Ishikawa (cell line): ENCODE results near the gene VWF.

Experiments
- CEBPB ChIP-seq: IDR thresholded peaks from 2 replicates; pipeline ENCODE4 v1.6.1; 2012
- CREB1 ChIP-seq: IDR thresholded peaks from 2 replicates; pipeline ENCODE4 v1.6.1; 2012; ENCODE audit warnings: low read depth
- EGR1 ChIP-seq: IDR thresholded peaks from 2 replicates; pipeline ENCODE4 v1.6.1; 2012
- EP300 ChIP-seq: IDR thresholded peaks from 2 replicates; pipeline ENCODE4 v1.6.1; 2012; ENCODE audit warnings: borderline replicate concordance
- FOXM1 ChIP-seq: IDR thresholded peaks from 2 replicates; pipeline ENCODE4 v1.6.1; 2012; ENCODE audit warnings: low read depth, borderline replicate concordance
- NFIC ChIP-seq: IDR thresholded peaks from 2 replicates; pipeline ENCODE4 v1.6.1; 2012
- RAD21 ChIP-seq: IDR thresholded peaks from 2 replicates; pipeline ENCODE4 v1.6.1; 2012; ENCODE audit warnings: low read depth
- TAF1 ChIP-seq: IDR thresholded peaks from 2 replicates; pipeline ENCODE4 v1.6.1; 2012; ENCODE audit warnings: low read depth, mild to moderate bottlenecking
- TCF12 ChIP-seq: IDR thresholded peaks from 2 replicates; pipeline ENCODE4 v1.6.1; 2012; ENCODE audit warnings: low read depth
- TEAD4 ChIP-seq: IDR thresholded peaks from 2 replicates; pipeline ENCODE4 v1.6.1; 2012
- USF1 ChIP-seq: IDR thresholded peaks from 2 replicates; pipeline ENCODE4 v1.6.1; 2012
- YY1 ChIP-seq: IDR thresholded peaks from 2 replicates; pipeline ENCODE4 v1.6.1; 2012; ENCODE audit warnings: low read depth
- ZBTB7A ChIP-seq: IDR thresholded peaks from 2 replicates; pipeline ENCODE4 v1.6.1; 2012; ENCODE audit warnings: low read depth
- TF ChIP-seq, protein P1 (sequence below): IDR thresholded peaks from 2 replicates; pipeline ENCODE4 v1.6.1; 2012; ENCODE audit warnings: low read depth, mild to moderate bottlenecking
- TF ChIP-seq, protein P2 (sequence below): IDR thresholded peaks from 2 replicates; pipeline ENCODE4 v1.6.1; 2012

Gene VWF

DNA sequence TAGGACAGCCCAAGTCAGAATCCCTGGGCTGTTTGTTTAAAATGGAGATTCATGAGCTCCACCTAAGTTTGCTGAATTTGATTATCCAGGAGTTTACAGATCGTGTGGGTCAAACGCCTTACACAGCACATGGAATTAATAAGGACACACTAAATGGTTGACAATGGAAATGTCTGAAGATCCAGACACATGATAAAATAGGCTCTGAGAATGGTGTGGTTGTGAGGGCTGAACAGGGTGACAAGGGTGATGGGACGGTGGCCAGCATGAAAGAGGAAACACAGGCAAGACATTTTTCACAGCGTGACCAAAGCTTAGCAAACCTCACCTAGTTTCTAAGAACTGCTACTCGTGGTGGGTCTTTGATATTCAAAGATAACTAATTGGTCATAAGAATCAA is 12.5 kb downstream of the VWF start:
- TF ChIP-seq USF1 = no peak
- TF ChIP-seq TEAD4 = no peak
- no peak for TF ChIP-seq EP300
- no peak for TF ChIP-seq YY1
- no peak for TF ChIP-seq NFIC
- TF ChIP-seq EGR1 = no peak
- TF ChIP-seq TAF1 = no peak
- TF ChIP-seq RAD21 = no peak
- no peak for TF ChIP-seq CREB1
- TF ChIP-seq, protein P1, sequence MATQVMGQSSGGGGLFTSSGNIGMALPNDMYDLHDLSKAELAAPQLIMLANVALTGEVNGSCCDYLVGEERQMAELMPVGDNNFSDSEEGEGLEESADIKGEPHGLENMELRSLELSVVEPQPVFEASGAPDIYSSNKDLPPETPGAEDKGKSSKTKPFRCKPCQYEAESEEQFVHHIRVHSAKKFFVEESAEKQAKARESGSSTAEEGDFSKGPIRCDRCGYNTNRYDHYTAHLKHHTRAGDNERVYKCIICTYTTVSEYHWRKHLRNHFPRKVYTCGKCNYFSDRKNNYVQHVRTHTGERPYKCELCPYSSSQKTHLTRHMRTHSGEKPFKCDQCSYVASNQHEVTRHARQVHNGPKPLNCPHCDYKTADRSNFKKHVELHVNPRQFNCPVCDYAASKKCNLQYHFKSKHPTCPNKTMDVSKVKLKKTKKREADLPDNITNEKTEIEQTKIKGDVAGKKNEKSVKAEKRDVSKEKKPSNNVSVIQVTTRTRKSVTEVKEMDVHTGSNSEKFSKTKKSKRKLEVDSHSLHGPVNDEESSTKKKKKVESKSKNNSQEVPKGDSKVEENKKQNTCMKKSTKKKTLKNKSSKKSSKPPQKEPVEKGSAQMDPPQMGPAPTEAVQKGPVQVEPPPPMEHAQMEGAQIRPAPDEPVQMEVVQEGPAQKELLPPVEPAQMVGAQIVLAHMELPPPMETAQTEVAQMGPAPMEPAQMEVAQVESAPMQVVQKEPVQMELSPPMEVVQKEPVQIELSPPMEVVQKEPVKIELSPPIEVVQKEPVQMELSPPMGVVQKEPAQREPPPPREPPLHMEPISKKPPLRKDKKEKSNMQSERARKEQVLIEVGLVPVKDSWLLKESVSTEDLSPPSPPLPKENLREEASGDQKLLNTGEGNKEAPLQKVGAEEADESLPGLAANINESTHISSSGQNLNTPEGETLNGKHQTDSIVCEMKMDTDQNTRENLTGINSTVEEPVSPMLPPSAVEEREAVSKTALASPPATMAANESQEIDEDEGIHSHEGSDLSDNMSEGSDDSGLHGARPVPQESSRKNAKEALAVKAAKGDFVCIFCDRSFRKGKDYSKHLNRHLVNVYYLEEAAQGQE = no peak
- TF ChIP-seq, protein P2, sequence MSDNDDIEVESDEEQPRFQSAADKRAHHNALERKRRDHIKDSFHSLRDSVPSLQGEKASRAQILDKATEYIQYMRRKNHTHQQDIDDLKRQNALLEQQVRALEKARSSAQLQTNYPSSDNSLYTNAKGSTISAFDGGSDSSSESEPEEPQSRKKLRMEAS = no peak
- TF ChIP-seq CEBPB = no peak
- TF ChIP-seq ZBTB7A = no peak
- TF ChIP-seq FOXM1 = no peak

GRCh38 chr12:6110006-6110405 is 14.5 kb downstream of the VWF start:
- TF ChIP-seq, protein P1 = no peak
- TF ChIP-seq ZBTB7A (no peak), FOXM1 (no peak), RAD21 (no peak), USF1 (no peak), YY1 (no peak), CEBPB (no peak), TAF1 (no peak), EP300 (no peak), EGR1 (no peak), TCF12 (no peak), NFIC (no peak), TEAD4 (no peak), CREB1 (no peak)

GRCh38 chr12:6106218-6106617 is 18.3 kb downstream of the VWF start:
- TF ChIP-seq RAD21 (no peak), TAF1 (no peak), EP300 (no peak), TCF12 (no peak), CEBPB (no peak), FOXM1 (no peak), ZBTB7A (no peak), USF1 (no peak), EGR1 (no peak), CREB1 (no peak), NFIC (no peak), YY1 (no peak), TEAD4 (no peak)
- TF ChIP-seq, protein P2 = no peak
- TF ChIP-seq, protein P1 = no peak

GRCh38 chr12:6104842-6105241 is 19.6 kb downstream of the VWF start:
- TF ChIP-seq TEAD4 (no peak), CREB1 (no peak), USF1 (no peak), YY1 (no peak), EGR1 (no peak), ZBTB7A (no peak), NFIC (no peak), EP300 (no peak), FOXM1 (no peak), CEBPB (no peak), TCF12 (no peak), TAF1 (no peak), RAD21 (no peak)
- TF ChIP-seq, protein P2 = no peak
- TF ChIP-seq, protein P1 = no peak
